Measurements from ENCODE around the gene SPATA25. TPM values are rescaled to one million over a fixed set of nuclear protein-coding genes. Genes with fewer than 3 reads are reported as not detected.
A peak's percentile ranks its signal among the peaks of the same experiment; 100 is the strongest.

The SPATA25 gene
- total RNA-seq, 1 donor from 2014 or later: 2.8 TPM

DNA sequence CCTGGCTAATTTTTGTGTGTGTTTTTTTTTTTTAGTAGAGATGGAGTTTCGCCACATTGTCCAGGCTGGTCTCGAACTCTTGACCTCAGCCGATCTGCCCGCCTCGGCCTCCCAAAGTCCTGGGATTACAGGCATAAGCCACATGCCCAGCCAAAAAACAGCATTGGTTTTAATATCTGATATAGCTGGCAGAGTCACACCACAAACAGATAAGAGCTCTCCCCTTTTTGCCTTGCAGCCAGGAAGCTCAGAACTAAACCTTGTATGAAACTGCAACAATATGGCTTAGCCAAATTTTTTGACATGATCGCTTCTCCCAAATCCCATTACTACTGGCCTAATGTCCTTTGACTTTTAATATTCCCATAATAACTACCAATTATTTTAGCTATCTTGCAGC, 35.1 kb downstream of the SPATA25 start:
- ATAC-seq (no peak), DNase-seq (ENCODE audit: low spot score) (no peak)
- intact Hi-C loops (cut with DNase I): no loop called here

GRCh38 chr20:45851501-45851900, 35.9 kb downstream of the SPATA25 start:
- DNase-seq (ENCODE audit: low spot score) (no peak), ATAC-seq (no peak)
- intact Hi-C loops (cut with DNase I): no loop called here

- ATAC-seq (no peak), DNase-seq (ENCODE audit: low spot score) (no peak)
- intact Hi-C loops (cut with DNase I): no loop called here
Observed at GRCh38 chr20:45850926-45851325, 36.5 kb downstream of the SPATA25 start.

DNA sequence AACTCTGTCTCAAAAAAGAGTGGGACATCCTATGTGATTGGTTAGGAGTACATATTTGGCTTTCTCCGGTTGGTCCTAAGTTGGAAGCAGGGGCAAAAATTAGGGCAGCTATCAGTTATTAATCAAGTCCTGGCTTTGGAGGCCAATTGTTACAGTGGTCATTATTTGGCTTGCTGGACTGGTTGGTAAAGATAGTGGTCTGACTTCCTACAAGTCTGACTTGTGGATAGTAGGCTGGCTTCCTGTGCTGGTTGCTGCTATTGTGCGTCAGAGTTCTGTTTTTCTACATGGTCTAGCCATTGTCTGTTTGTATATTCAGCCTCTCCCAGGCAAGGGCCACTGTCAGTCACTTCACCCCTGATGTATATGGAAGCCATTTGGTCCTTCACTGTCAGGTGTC, 37.2 kb downstream of the SPATA25 start:
- intact Hi-C loops (cut with DNase I): no loop called here
- DNase-seq (ENCODE audit: low spot score) (no peak), ATAC-seq (no peak)

GRCh38 chr20:45848969-45849582, 38.3 kb downstream of the SPATA25 start:
- ATAC-seq: no peak
- intact Hi-C loops (cut with DNase I): no loop called here
- no peak for DNase-seq (ENCODE audit: low spot score)

DNA sequence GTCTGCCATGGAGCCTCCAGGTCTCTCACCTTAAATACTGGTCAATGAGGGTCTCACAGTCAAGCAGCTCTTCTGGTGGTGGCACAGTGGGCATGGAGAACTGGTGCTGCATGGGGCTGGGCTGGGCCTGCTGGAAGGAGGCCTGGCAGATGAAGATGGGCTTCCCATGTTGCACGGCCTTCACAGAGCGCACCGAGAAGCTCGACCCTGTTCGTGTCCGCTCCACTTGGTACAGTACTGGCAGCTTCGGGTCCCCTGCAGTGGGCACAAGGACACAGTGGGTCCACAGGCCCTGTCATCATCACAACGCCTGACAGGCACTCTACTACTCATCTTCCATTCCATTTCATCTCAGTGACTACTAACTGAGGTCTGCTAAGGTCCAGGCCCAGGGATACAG, 39.0 kb downstream of the SPATA25 start:
- intact Hi-C loops (cut with DNase I): no loop called here
- DNase-seq (ENCODE audit: low spot score): no peak
- ATAC-seq: no peak

GRCh38 chr20:45845452-45845851, 42.0 kb downstream of the SPATA25 start:
- DNase-seq (ENCODE audit: low spot score) (no peak), ATAC-seq (no peak)
- intact Hi-C loops (cut with DNase I): no loop called here

GRCh38 chr20:45843506-45843905, 43.9 kb downstream of the SPATA25 start:
- ATAC-seq (peak; percentile 2), DNase-seq (ENCODE audit: low spot score) (no peak)
- intact Hi-C loops (cut with DNase I): no loop called here

DNA sequence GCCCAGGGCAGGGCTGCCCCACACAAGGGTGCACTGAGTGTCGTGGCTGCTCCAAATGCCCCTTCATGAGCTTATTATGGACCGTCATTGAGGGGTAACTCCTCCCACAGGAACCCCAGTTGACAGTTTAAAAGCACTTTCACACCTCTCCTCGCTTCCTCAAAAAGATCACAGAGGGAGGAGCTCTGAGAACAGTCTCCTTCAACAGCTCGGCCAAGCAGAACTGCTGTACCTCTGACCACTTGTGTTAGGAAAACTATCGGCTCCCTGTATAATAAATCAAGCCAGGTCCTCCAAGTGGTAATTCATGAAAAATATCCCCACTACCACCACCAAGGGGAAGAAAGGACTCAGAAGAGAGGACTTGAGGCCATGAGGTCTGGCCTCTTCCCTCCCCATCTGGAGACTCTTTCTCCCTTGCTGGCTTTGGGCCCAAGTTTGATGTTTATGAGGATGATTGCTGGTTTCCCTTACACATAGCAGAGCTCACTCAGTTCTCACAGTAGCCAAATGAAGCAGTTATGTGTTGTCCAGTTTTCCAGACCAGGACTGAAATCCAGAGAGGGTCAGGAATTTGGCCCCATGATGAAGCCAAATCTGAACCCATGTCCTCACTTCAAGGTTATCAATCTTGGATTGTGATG, 45.1 kb downstream of the SPATA25 start:
- intact Hi-C loops (cut with DNase I): no loop called here
- peak; percentile 68 for ATAC-seq
- DNase-seq (ENCODE audit: low spot score): no peak

DNA sequence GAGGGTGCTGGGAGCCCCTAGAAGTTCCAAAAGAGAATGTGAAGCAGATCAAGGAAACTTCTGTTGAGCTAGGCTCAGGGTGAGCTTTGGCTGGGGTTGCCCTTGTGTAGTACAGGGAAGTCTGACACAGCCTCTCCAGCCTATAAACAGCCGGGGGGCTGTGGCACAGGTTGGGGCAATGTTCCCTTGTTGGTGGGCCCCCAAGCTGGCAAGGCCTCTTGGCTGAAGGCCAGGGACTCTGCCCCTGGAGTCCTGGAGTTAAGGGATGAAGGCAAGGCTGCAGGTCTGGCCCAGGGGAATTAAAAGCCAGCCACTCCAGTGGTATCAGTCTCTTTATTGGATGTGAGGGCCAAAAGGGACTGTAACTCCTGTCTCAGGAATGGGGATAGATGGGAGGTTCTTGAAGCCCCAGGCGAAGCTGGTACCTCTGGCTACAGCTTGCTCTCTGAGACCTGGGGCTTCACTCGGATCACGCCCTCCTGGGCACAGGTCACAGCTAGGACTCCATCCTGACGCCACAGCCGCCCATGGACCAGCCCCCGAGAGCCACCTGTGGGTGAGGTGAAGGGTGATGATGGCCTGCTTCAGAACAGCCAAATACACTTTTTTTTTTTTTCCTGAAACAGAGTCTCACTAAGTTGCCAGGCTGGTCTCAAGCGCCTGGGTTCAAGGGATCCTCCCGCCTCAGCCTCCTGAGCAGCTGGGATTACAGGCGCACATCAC, 45.9 kb downstream of the SPATA25 start:
- ATAC-seq (peak; percentile 6), DNase-seq (ENCODE audit: low spot score) (no peak)
- intact Hi-C loops (cut with DNase I): no loop called here

- DNase-seq (ENCODE audit: low spot score) (no peak), ATAC-seq (peak; percentile 1)
- intact Hi-C loops (cut with DNase I): no loop called here
Observed at GRCh38 chr20:45840700-45841198, 46.7 kb downstream of the SPATA25 start.

- ATAC-seq (no peak), DNase-seq (ENCODE audit: low spot score) (no peak)
- intact Hi-C loops (cut with DNase I): no loop called here
Observed at GRCh38 chr20:45836841-45837240, 50.6 kb downstream of the SPATA25 start.

Other genes starting within 250 kb of the SPATA25 start
- gene WFDC11, start 217.4 kb downstream of the SPATA25 start, total RNA-seq: not detected
- not detected for gene WFDC13, start 185.6 kb downstream of the SPATA25 start, total RNA-seq
- not detected for gene WFDC10B, start 182.6 kb downstream of the SPATA25 start, total RNA-seq
- gene SPINT4, start 165.3 kb downstream of the SPATA25 start, total RNA-seq: not detected
- gene WFDC3, start 95.7 kb downstream of the SPATA25 start, total RNA-seq: 1.5 TPM
- gene DNTTIP1, start 95.7 kb downstream of the SPATA25 start, total RNA-seq: 20.5 TPM
- gene UBE2C, start 75.0 kb downstream of the SPATA25 start, total RNA-seq: 0.80 TPM
- 0.89 TPM for gene TNNC2, start 60.3 kb downstream of the SPATA25 start, total RNA-seq
- 52.6 TPM for gene SNX21, start 53.8 kb downstream of the SPATA25 start, total RNA-seq
- 19.7 TPM for gene ACOT8, start 30.2 kb downstream of the SPATA25 start, total RNA-seq
- gene ZSWIM3, start 30.0 kb downstream of the SPATA25 start, total RNA-seq: 3.8 TPM
- 8.1 TPM for gene ZSWIM1, start 6.4 kb downstream of the SPATA25 start, total RNA-seq
- gene NEURL2, start 3.6 kb upstream of the SPATA25 start, total RNA-seq: 8.9 TPM
- 87.4 TPM for gene CTSA, start 3.7 kb upstream of the SPATA25 start, total RNA-seq
- 95.4 TPM for gene PLTP, start 24.5 kb upstream of the SPATA25 start, total RNA-seq
- gene PCIF1, start 47.1 kb upstream of the SPATA25 start, total RNA-seq: 38.2 TPM
- gene ZNF335, start 84.6 kb upstream of the SPATA25 start, total RNA-seq: 22.3 TPM
- 5.0 TPM for gene MMP9, start 121.3 kb upstream of the SPATA25 start, total RNA-seq
- gene SLC12A5, start 141.6 kb upstream of the SPATA25 start, total RNA-seq: 3.9 TPM
- gene NCOA5, start 202.3 kb upstream of the SPATA25 start, total RNA-seq: 27.4 TPM
- gene CD40, start 230.7 kb upstream of the SPATA25 start, total RNA-seq: 25.1 TPM